Measurements from ENCODE around the gene ZBTB7C.

The ZBTB7C gene

GRCh38 chr18:48024881-48025660 is 384.1 kb downstream of the ZBTB7C start:
- Histone ChIP-seq H3K36me3 (ENCODE audit: control insufficient read depth in 2 of 2, insufficient read depth in 1 of 2, low read length in 2 of 2) (no peaks in the 10 kb centered on the region), H3K27ac (ENCODE audit: extremely low read depth, low read depth, low read length) (no peak overlapping the region), H3K4me3 (ENCODE audit: low read depth, low read length) (no peak overlapping the region), H3K9me3 (ENCODE audit: control insufficient read depth, insufficient read depth, low read depth, low read length) (no peaks in the 10 kb centered on the region), H3K4me1 (ENCODE audit: control insufficient read depth, insufficient read depth, low read length) (peaks cover 8% of the 10 kb centered on the region; the same call in 1 of the 2 replicates)
- TF ChIP-seq ZNF239 (tag by site-specific recombination; IDR thresholded peaks at IDR 0.05) (no peak), SCRT2 (tag by site-specific recombination; IDR thresholded peaks at IDR 0.05) (peak; percentile 56)
- CTCF ChIA-PET = interaction anchor here (0.6 to 11.7 kb wide), 12 partner anchors 17 to 1298 kb away, joined by 3 to 206 read pairs (median 4); no protein-coding TSS in a partner anchor
- POLR2A ChIA-PET = no interaction called here

- peaks cover 8% of the 10 kb centered on the region; the same call in 1 of the 2 replicates for H3K4me1 ChIP-seq (ENCODE audit: control insufficient read depth, insufficient read depth, low read length)
- no peak for TF ChIP-seq ZNF221 (tag by site-specific recombination; IDR thresholded peaks at IDR 0.05; ENCODE audit: borderline replicate concordance)
- TF ChIP-seq PATZ1 (tag by site-specific recombination; IDR thresholded peaks at IDR 0.05) = 0 out of 2 replicates have a peak, but pooled peaks have one; percentile 7
- TF ChIP-seq PRDM10 (tag by site-specific recombination; IDR thresholded peaks at IDR 0.05) = peak; percentile 98
- no peak for TF ChIP-seq ZNF704 (tag by site-specific recombination; IDR thresholded peaks at IDR 0.05)
- no peak for TF ChIP-seq ZNF184 (tag by site-specific recombination; IDR thresholded peaks at IDR 0.05)
- no peak for TF ChIP-seq ZNF433 (tag by site-specific recombination; IDR thresholded peaks at IDR 0.05; ENCODE audit: low read depth)
- no peak for TF ChIP-seq ZBTB6 (tag by site-specific recombination; IDR thresholded peaks at IDR 0.05)
- no peak for TF ChIP-seq ZNF785 (tag by site-specific recombination; IDR thresholded peaks at IDR 0.05)
- no peak for TF ChIP-seq ZNF521 (tag by site-specific recombination; IDR thresholded peaks at IDR 0.05)
- peak; percentile 48 for TF ChIP-seq GLIS2 (tag by site-specific recombination; IDR thresholded peaks at IDR 0.05)
- TF ChIP-seq ATF2 (tag by site-specific recombination; IDR thresholded peaks at IDR 0.05; ENCODE audit: low read depth) = no peak
- no peak for TF ChIP-seq ZNF112 (tag by site-specific recombination; IDR thresholded peaks at IDR 0.05)
- no peak for TF ChIP-seq ZNF48 (tag by site-specific recombination; IDR thresholded peaks at IDR 0.05)
- 0 out of 2 replicates have a peak, but pooled peaks have one; percentile 10 for TF ChIP-seq ZBTB48 (tag by site-specific recombination; IDR thresholded peaks at IDR 0.05)
- TF ChIP-seq GLIS1 (tag by site-specific recombination; IDR thresholded peaks at IDR 0.05) = peak; percentile 13; the same call in 1 of the 2 replicates
- TF ChIP-seq KLF17 (tag by site-specific recombination; IDR thresholded peaks at IDR 0.05) = no peak
- no peaks in the 10 kb centered on the region for H3K36me3 ChIP-seq (ENCODE audit: control insufficient read depth in 2 of 2, insufficient read depth in 1 of 2, low read length in 2 of 2)
- H3K9me3 ChIP-seq (ENCODE audit: control insufficient read depth, insufficient read depth, low read depth, low read length) = no peaks in the 10 kb centered on the region
- no peak overlapping the region for H3K27ac ChIP-seq (ENCODE audit: extremely low read depth, low read depth, low read length)
- ChIA-PET POLR2A (no interaction called here), CTCF (interaction anchor here (0.6 to 11.7 kb wide), 17 partner anchors 16 to 1299 kb away, joined by 3 to 206 read pairs (median 4); no protein-coding TSS in a partner anchor)
- no peak overlapping the region for H3K4me3 ChIP-seq (ENCODE audit: low read depth, low read length)
Observed at GRCh38 chr18:48024009-48024512, 385.1 kb downstream of the ZBTB7C start.
